Sigmoid colon (tissue), 7 donors: ENCODE measurements around the gene PEX10. TPM values are rescaled to one million over a fixed set of nuclear protein-coding genes. Genes with fewer than 3 reads are reported as not detected.

Experiments used
- DNase-seq: peaks from one replicate; pipeline ENCODE4 v3.0.0-alpha.2; 2019
- H3K27ac ChIP-seq, 4 donors: fragments of 200-600 bp; sonication (generic); one replicate each; pipeline ENCODE4 v1.5.1; 2016 to 2019; ENCODE audit warnings: mild to moderate bottlenecking in 1 of 4
- H3K27me3 ChIP-seq, 3 donors: fragments of 200-600 bp; sonication (generic); one replicate each; pipeline ENCODE4 v1.5.1; 2019; ENCODE audit warnings: mild to moderate bottlenecking in 1 of 3
- H3K36me3 ChIP-seq, 4 donors: fragments of 200-600 bp; sonication (generic); one replicate each; pipeline ENCODE4 v1.5.1; 2016 to 2019
- H3K4me1 ChIP-seq, 4 donors: fragments of 200-600 bp; sonication (generic); one replicate each; pipeline ENCODE4 v1.5.1; 2017 to 2019
- H3K4me3 ChIP-seq, 4 donors: fragments of 200-600 bp; sonication (generic); one replicate each; pipeline ENCODE4 v1.5.1; 2017 to 2019; ENCODE audit warnings: mild to moderate bottlenecking in 2 of 4, moderate library complexity in 1 of 4
- H3K9me3 ChIP-seq, 4 donors: fragments of 200-600 bp in 3 of 4; sonication (generic) in 3 of 4; one replicate each; pipeline versions ENCODE4 v1.5.1 to v1.6.1; 2013 to 2019
- CTCF ChIP-seq, 4 experiments: fragments of 450-650 bp in 3 of 4; fragments of 200-600 bp in 1 of 4; IDR thresholded peaks; one replicate each; pipeline ENCODE4 v1.5.1; 2016 to 2019; ENCODE audit warnings: antibody characterized with exemption in 4 of 4, mild to moderate bottlenecking in 3 of 4, moderate library complexity in 2 of 4
- EP300 ChIP-seq, 4 donors: sonication (generic); formaldehyde crosslinking; IDR thresholded peaks; one replicate each; pipeline ENCODE4 v1.6.1; 2017; ENCODE audit warnings: antibody characterized with exemption in 4 of 4
- POLR2A ChIP-seq, 2 donors: fragments of 450-650 bp; IDR thresholded peaks; one replicate each; pipeline ENCODE4 v1.6.1; 2016; ENCODE audit warnings: antibody characterized with exemption in 2 of 2, mild to moderate bottlenecking in 2 of 2, moderate library complexity in 2 of 2
- POLR2AphosphoS5 ChIP-seq, 4 donors: sonication (generic); formaldehyde crosslinking; IDR thresholded peaks; one replicate each; pipeline ENCODE4 v1.6.1; 2017; ENCODE audit warnings: antibody characterized with exemption in 4 of 4
- WGBS, 2 donors: extraction: QIAGEN DNeasy Blood & Tissue Kit; methylation state at CpG; one replicate each; pipeline ENCODE4 v1.1.7; 2013; 5-methylcytosine and 5-hydroxymethylcytosine counted together
- intact Hi-C: fragments of 100-400 bp; cut with DNase I; formaldehyde crosslinking; loops from one replicate; pipeline ENCODE4 v1.15.1; 2023
- polyA plus RNA-seq, 3 donors: library from polyadenylated mRNA; stranded (reverse); fragments of 200-250 nt; gene quantifications; one replicate each; pipeline ENCODE4 v1.2.3, GENCODE V29; 2013
- total RNA-seq, 4 donors: library from RNA; depleted of rRNA; stranded (reverse); fragments of >200 nt; gene quantifications; one replicate each; pipeline ENCODE4 v1.1.0, GENCODE V29; 2016
- donor health status: healthy with polysubstance abuse.
- donor health status: Bipolar disorder and iron deficiency.
- donor health status: healthy.

The PEX10 gene
- total and polyA plus RNA-seq, 7 donors = 9.9 to 21.9 (median 13.8) TPM

GRCh38 chr1:2404890-2405511 is 7.4 kb downstream of the PEX10 start:
- Histone ChIP-seq H3K9me3 (no peaks in the 10 kb centered on the region), H3K36me3 (peaks cover 49 to 86% (median 59%) of the 10 kb centered on the region in 4 donors), H3K4me1 (no peaks in the 10 kb centered on the region), H3K27ac (peak overlapping the region in 3 of 4 donors; percentile 2 to 42 (median 21)), H3K4me3 (no peak overlapping the region), H3K27me3 (no peaks in the 10 kb centered on the region)
- no peak for DNase-seq
- TF ChIP-seq POLR2A (IDR thresholded peaks at IDR 0.05) (no peak), POLR2AphosphoS5 (IDR thresholded peaks at IDR 0.05) (no peak), EP300 (IDR thresholded peaks at IDR 0.05) (no peak), CTCF (IDR thresholded peaks at IDR 0.05) (no peak)
- intact Hi-C loops = no loop called here
- 81 to 84% methylated on average over 24 of the region's 24 CpGs for WGBS, 2 donors

GRCh38 chr1:2404142-2404889 is 8.0 kb downstream of the PEX10 start:
- H3K4me3 ChIP-seq = no peak overlapping the region
- no peaks in the 10 kb centered on the region for H3K9me3 ChIP-seq
- H3K4me1 ChIP-seq = no peaks in the 10 kb centered on the region
- H3K27ac ChIP-seq = peak overlapping the region in 3 of 4 donors; percentile 2 to 42 (median 21)
- peaks cover 49 to 93% (median 65%) of the 10 kb centered on the region in 4 donors for H3K36me3 ChIP-seq
- DNase-seq = no peak
- H3K27me3 ChIP-seq = no peaks in the 10 kb centered on the region
- intact Hi-C loops = no loop called here
- TF ChIP-seq POLR2A (IDR thresholded peaks at IDR 0.05) (no peak), POLR2AphosphoS5 (IDR thresholded peaks at IDR 0.05) (no peak), CTCF (IDR thresholded peaks at IDR 0.05) (no peak), EP300 (IDR thresholded peaks at IDR 0.05) (no peak)
- 85% methylated on average over 29 of the region's 29 CpGs for WGBS, 2 donors

GRCh38 chr1:2403273-2403672 is 9.1 kb downstream of the PEX10 start:
- no peak overlapping the region for H3K27ac ChIP-seq
- H3K36me3 ChIP-seq = peaks cover 49 to 97% (median 74%) of the 10 kb centered on the region in 4 donors
- 87 to 91% methylated on average over 19 of the region's 19 CpGs for WGBS, 2 donors
- no peaks in the 10 kb centered on the region for H3K27me3 ChIP-seq
- no peak for DNase-seq
- intact Hi-C loops = no loop called here
- H3K9me3 ChIP-seq = no peaks in the 10 kb centered on the region
- no peaks in the 10 kb centered on the region for H3K4me1 ChIP-seq
- TF ChIP-seq CTCF (IDR thresholded peaks at IDR 0.05) (no peak), EP300 (IDR thresholded peaks at IDR 0.05) (no peak), POLR2AphosphoS5 (IDR thresholded peaks at IDR 0.05) (no peak), POLR2A (IDR thresholded peaks at IDR 0.05) (no peak)
- no peak overlapping the region for H3K4me3 ChIP-seq

GRCh38 chr1:2402420-2402819 is 9.9 kb downstream of the PEX10 start:
- 93 to 95% methylated on average over 23 of the region's 23 CpGs for WGBS, 2 donors
- Histone ChIP-seq H3K36me3 (peaks cover 49 to 97% (median 75%) of the 10 kb centered on the region in 4 donors), H3K27ac (no peak overlapping the region), H3K4me1 (no peaks in the 10 kb centered on the region), H3K27me3 (no peaks in the 10 kb centered on the region), H3K4me3 (no peak overlapping the region), H3K9me3 (no peaks in the 10 kb centered on the region)
- no peak for DNase-seq
- TF ChIP-seq EP300 (IDR thresholded peaks at IDR 0.05) = no peak
- TF ChIP-seq CTCF (IDR thresholded peaks at IDR 0.05) = no peak
- TF ChIP-seq POLR2A (IDR thresholded peaks at IDR 0.05) = no peak
- TF ChIP-seq POLR2AphosphoS5 (IDR thresholded peaks at IDR 0.05) = no peak
- intact Hi-C loops = no loop called here
